K562 (cell line): ENCODE measurements around the gene SYN1.

Experiments used
- CSDE1 ChIP-seq, 2 experiments: fragments of 450-650 bp; IDR thresholded peaks; 2 replicates each; pipeline ENCODE4 v1.6.1; 2016; ENCODE audit warnings: mild to moderate bottlenecking in 1 of 2
- HMGN3 ChIP-seq: IDR thresholded peaks from 2 replicates; pipeline ENCODE4 v1.6.1; 2011; ENCODE audit warnings: borderline replicate concordance, low read depth, mild to moderate bottlenecking, mixed read lengths, low read length; ENCODE audit not compliant: insufficient read length; ENCODE audit errors: extremely low read depth
- TSC22D4 ChIP-seq: fragments of 450-650 bp; IDR thresholded peaks from 2 replicates; pipeline ENCODE4 v1.6.1; 2016; ENCODE audit warnings: missing genetic modification characterization, missing biosample characterization, control low read depth
- ZNF184 ChIP-seq: sonication (generic); formaldehyde crosslinking; IDR thresholded peaks from 2 replicates; pipeline ENCODE4 v1.5.0; 2020; ENCODE audit warnings: missing genetic modification reagents

DNA sequence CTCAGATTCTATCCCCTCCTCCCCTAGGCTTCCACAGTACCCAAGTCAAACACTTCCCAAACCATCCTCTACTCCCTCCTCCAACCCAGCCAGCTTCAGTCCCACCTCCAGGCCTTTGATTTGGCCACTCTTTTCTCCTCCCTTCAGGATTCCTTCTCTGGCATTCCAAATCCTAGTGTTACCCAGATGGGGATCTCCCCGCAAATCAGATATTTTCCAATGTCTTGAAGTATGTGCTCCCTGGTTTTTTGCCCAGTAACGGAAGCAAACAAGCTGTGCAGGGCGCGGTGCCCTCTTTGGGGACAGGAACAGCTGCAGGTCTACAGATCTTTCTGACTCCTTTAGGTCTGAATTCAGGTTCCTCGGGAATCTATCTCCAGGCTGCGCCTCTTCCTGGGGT, 2.2 kb upstream of the SYN1 start:
- TF ChIP-seq TSC22D4 (tag) (no peak), CSDE1 (IDR thresholded peaks at IDR 0.05) (no peak), HMGN3 (no peak), ZNF184 (CRISPR knock-in tag) (no peak)
